Activated CD8-positive, alpha-beta memory T cell treated with anti-CD3 and anti-CD28 coated beads, Interleukin-2, amount 50 U/mL, for 24 hours (primary cell): ENCODE measurements around the gene CYP1B1.
"Not testable (repeated sequence)": the region's sequence is repeated elsewhere in the genome, so short reads cannot be mapped to it uniquely, and the experiment has no call there.

Source experiments
- DNase-seq: peaks from one replicate; pipeline ENCODE4 v3.0.0-alpha.2; 2020; ENCODE audit errors: extremely low read depth

Gene CYP1B1

DNA sequence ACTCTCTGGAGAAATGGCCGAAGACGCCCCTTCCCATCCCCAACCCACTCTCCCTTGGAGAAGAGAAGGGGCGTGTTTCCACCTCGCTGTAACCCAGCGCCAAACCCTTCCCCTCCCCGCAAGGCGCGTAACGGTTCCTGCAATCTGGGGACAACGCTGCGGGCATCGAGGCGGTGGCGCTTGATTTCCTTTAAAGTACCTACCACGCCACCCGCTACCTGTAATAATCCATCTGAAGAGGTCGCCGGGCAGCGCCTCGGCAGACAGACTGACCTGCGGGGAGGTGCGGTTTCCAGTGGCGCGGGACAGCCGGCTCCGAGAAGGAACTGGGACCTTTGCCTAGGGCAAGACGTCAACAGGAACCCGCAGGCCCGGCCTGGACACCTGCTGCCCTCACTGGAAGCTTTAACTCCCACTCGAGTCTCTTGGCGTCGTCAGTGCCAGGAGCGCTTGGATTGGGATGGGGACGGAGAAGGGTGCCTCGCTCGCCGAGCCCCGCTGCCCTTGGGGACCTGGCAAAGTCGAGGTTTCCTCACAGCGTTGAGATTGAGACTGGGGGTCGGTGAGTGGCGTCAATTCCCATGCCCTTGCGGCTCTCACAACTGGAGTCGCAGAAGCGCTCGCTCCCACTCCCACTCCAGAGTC, at the start of gene CYP1B1:
CYP1B1 (minus strand) TSS at position 645 of the 645 bp plus-strand sequence. CDS start 763 bp downstream, outside the sequence.
- DNase-seq, result no peak

- no peak for DNase-seq
Observed at GRCh38 chr2:38125007-38125406, 49.1 kb upstream of the CYP1B1 start.

DNA sequence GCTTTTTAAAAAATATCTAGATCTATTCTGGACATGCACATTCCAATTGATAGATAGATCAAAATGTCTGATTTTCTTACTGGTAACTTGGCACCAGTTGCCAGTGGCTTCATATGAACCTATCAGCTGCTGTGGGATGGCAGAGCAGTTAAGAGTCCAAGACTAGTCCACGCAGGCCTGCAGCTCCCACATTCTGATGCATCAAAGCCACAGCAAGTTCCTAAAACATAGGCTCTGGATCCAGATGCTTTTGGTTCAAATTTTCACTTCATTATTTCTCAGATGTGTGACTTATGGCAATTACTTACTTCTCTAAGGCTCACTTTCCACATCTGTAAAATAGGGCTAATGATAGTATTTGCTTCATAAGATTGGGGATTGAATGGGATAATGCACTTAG, 48.0 kb upstream of the CYP1B1 start:
- DNase-seq, result no peak

DNA sequence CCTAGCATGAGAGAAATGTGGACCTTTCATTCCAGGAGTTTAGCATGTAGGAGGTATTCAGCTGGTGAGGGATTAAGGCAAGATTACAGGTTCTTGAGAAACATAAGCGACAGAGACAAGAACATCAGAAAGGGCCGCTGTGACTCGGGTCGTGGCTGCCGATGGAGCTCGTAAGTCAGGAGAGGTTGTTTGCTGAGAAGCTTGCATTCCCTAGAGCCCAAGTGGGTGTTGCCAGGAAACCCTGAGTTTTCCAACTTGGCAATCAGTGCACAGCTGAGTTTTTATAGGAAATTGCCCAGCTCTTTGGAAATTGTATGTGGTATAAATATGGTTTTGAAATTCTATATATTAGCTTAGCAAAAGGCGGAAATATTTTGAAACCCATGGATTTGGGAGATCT, 46.4 kb upstream of the CYP1B1 start:
- DNase-seq, result no peak

DNA sequence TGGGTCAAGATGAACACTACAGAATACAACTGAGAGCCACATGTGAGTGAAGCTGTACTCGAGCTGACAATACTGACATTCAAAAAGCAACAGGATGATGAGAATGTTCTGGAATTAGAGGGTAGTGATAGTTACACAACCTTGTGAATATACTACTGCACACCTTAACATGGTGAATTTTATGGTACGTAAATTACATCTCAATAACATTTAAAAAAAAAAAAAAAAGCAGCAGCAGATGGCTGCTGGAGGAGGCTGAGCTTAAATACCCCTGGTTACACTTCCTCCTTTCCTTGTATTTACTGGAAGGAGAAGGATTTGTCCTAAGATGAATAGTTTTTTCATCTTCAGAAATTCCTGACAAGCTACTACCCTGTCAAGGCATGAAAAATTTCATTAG, 45.5 kb upstream of the CYP1B1 start:
- DNase-seq, result no peak

- no peak for DNase-seq
Observed at GRCh38 chr2:38120829-38121228, 44.9 kb upstream of the CYP1B1 start.

GRCh38 chr2:38120264-38120592, 44.3 kb upstream of the CYP1B1 start:
- no peak for DNase-seq

DNA sequence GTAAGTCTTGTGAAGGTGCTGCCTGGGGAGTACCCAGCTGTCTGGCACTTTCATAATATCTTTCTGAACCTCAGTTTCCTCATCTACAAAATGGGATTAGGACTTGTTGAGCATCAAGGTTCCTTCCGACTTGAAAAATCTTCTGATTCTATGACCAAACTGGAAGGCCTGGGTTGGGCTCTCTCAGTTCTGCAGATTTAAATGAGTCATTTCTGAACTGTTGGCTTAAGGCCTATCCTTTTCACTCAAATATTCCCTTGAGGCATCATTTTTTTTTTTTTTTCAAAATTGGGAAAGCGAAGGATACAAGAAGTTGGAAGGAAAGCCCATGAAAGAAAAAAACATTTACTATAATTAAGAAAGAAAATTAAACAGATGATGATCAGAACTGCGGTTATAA, 40.8 kb upstream of the CYP1B1 start:
- DNase-seq, result no peak

- peak; percentile 37 for DNase-seq
Observed at GRCh38 chr2:38115216-38116032, 39.5 kb upstream of the CYP1B1 start.

GRCh38 chr2:38113981-38114708, 38.2 kb upstream of the CYP1B1 start:
- DNase-seq, result no peak

DNA sequence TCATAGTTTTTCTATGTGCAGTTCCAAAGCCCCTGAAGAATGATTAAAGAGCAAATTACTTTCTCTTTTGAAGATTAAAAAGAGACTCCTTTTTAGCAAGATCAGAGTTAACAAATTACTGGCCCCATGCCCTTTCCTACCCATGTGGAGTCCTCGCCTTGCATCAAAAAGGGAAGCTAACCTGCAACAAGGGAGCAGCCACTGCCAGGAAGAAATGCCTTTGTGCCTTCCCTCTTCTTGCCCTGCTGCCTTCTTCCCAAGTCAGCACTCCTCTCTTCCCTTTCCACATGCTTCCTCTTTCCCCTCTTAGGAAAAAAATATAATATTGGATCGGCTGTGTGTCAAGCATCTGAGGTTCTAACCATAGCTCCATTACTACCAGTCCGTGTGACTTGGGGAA, 37.1 kb upstream of the CYP1B1 start:
- DNase-seq, result no peak

- not testable (repeated sequence) for DNase-seq
Observed at GRCh38 chr2:38111350-38111749, 35.4 kb upstream of the CYP1B1 start.

DNA sequence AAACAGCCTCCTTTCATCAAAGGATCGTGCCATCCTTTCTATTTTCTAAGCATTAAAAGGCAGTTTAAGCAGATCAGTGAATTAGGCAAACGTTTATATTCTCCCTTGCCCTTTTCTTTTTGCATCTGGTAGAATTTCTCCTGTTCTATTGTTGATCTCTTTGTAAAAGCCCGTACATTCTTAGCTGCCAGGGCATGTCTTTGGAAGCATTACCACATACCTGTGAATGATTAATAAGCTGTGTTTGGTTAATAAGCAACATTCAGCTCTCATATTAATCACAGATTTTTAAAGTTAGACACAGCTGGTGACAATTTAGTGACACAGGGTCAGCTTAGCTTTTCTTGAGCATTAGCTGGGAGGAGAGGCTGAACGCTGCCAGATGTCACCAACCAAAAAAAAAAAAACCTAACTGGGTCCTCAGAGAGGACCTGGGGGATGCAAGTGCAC, 33.8 kb upstream of the CYP1B1 start:
- DNase-seq, result no peak

GRCh38 chr2:38108907-38109731, 33.2 kb upstream of the CYP1B1 start:
- DNase-seq, result no peak

- DNase-seq, result no peak
Observed at GRCh38 chr2:38107738-38108410, 31.9 kb upstream of the CYP1B1 start.

DNA sequence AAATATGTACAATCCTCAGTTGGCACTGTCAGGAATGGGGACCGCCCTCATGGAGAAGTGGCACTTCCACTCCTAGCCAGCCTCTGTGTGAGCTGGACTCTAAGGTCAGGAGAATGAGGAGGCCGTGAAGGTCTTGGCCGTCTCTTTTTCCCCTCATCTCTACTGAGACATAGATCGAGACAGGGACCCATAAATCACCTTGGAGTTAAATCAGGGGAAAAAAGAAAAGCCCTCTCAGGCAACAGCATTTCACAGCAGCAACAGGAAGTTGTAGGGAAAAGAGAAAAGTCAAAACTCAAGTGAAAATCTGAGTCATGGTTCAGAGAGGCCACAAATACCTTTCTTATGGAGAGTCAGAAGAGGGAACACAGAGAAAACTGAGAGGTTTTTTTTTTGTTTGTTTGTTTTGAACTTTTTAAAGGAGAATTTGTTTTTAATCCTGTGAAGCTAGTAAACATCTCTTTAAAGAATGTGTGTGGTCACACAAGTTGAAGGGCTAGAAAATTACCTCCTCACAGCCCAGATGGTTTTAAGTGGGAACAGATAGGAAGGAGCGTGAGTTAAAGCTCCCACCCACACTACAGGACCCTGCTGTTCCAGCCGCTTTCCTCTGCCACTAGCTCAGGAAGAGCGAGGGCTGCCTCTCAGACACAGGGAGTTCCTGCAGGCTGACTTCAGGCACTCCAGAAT, 30.6 kb upstream of the CYP1B1 start:
- no peak for DNase-seq

GRCh38 chr2:38105922-38106321, 30.0 kb upstream of the CYP1B1 start:
- no peak for DNase-seq

- no peak for DNase-seq
Observed at GRCh38 chr2:38104598-38104997, 28.6 kb upstream of the CYP1B1 start.

GRCh38 chr2:38100328-38100727, 24.4 kb upstream of the CYP1B1 start:
- DNase-seq, result no peak
